ENCODE data around the gene ZNF335.

DNA sequence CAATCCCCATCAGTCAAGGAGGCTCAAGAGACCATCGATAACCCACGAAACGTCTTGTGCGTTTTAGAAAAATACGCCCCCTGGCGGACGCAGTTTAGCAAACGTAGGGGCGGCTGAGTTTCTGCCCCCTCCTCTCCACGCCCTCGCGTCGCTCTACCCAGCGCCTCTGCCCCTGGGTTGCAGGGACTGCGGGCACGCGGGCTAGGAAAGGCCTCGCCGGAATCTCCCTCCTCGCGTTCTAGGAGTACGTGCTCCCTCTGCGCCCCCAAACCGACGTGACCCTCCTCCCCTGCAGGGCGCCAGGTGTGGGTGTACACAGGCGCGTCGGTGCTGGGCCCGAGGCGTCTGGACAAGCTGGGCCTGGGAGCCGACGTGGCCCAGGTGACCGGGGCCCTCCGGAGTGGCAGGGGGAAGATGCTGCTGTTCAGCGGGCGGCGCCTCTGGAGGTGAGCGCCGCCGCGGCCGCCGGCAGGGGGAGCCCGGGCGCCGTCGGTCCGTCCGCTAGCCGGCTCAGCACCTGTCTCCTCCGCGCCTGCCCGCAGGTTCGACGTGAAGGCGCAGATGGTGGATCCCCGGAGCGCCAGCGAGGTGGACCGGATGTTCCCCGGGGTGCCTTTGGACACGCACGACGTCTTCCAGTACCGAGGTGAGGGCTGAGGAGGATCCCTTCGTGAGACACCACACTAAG lies 42.0 kb upstream of the ZNF335 start:
- TF ChIP-seq, protein P1, sequence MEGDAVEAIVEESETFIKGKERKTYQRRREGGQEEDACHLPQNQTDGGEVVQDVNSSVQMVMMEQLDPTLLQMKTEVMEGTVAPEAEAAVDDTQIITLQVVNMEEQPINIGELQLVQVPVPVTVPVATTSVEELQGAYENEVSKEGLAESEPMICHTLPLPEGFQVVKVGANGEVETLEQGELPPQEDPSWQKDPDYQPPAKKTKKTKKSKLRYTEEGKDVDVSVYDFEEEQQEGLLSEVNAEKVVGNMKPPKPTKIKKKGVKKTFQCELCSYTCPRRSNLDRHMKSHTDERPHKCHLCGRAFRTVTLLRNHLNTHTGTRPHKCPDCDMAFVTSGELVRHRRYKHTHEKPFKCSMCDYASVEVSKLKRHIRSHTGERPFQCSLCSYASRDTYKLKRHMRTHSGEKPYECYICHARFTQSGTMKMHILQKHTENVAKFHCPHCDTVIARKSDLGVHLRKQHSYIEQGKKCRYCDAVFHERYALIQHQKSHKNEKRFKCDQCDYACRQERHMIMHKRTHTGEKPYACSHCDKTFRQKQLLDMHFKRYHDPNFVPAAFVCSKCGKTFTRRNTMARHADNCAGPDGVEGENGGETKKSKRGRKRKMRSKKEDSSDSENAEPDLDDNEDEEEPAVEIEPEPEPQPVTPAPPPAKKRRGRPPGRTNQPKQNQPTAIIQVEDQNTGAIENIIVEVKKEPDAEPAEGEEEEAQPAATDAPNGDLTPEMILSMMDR (IDR thresholded peaks at IDR 0.05): peak; percentile 68 to 86 (median 78)
- TF ChIP-seq POLR2A (IDR thresholded peaks at IDR 0.05): no peak
